PC-3 (cell line): ENCODE measurements around the gene ABCC2.

Experiments
- CTCF ChIP-seq: fragments of 300-600 bp; sonication (generic); conservative IDR thresholded peaks from 2 replicates; pipeline ENCODE4 v1.5.1; 2017; ENCODE audit warnings: antibody characterized with exemption, low read depth, mild to moderate bottlenecking, low read length
- EZH2 ChIP-seq: fragments of 300-600 bp; sonication (generic); IDR thresholded peaks from one replicate; pipeline ENCODE4 v1.6.1; 2017; ENCODE audit warnings: antibody characterized with exemption, mild to moderate bottlenecking, low read length; ENCODE audit not compliant: unreplicated experiment

- no peak for TF ChIP-seq CTCF
- no peak for TF ChIP-seq EZH2
These were observed 59.3 kb downstream of the ABCC2 start for GRCh38 chr10:99841746-99842145.
